Osteoblast (primary cell): ENCODE measurements around the gene OR52A1. TPM values are rescaled to one million over a fixed set of nuclear protein-coding genes. Genes with fewer than 3 reads are reported as not detected.
A peak's percentile ranks its signal among the peaks of the same experiment; 100 is the strongest.

ENCODE experiments used
- DNase-seq: peaks from one replicate; pipeline ENCODE4 v3.0.0; 2011; ENCODE audit warnings: low spot score, mixed read lengths; ENCODE audit not compliant: insufficient read length; ENCODE audit errors: missing footprints
- H2AFZ ChIP-seq: 2 replicates; pipeline ENCODE4 v1.6.0; 2011; ENCODE audit warnings: mild to moderate bottlenecking, low read length
- H3K27ac ChIP-seq: 2 replicates; pipeline ENCODE4 v1.5.1; 2011; ENCODE audit warnings: mild to moderate bottlenecking, low read depth, low read length, moderate library complexity
- H3K27me3 ChIP-seq: 2 replicates; pipeline ENCODE4 v1.6.0; 2012; ENCODE audit warnings: mild to moderate bottlenecking, control low read depth, inconsistent platforms, low read length, moderate library complexity; ENCODE audit not compliant: insufficient read depth
- H3K36me3 ChIP-seq: 2 replicates; pipeline ENCODE4 v1.5.1; 2011; ENCODE audit warnings: mild to moderate bottlenecking, low read length, control low read depth, moderate library complexity; ENCODE audit not compliant: insufficient read depth
- H3K4me1 ChIP-seq: 2 replicates; pipeline ENCODE4 v1.5.1; 2011; ENCODE audit warnings: mild to moderate bottlenecking, low read length, control low read depth, moderate library complexity; ENCODE audit not compliant: insufficient read depth
- H3K4me2 ChIP-seq: 2 replicates; pipeline ENCODE4 v1.6.0; 2011; ENCODE audit warnings: mild to moderate bottlenecking, low read length; ENCODE audit not compliant: insufficient read depth
- H3K4me3 ChIP-seq: fragments of 200-600 bp; sonication (generic); 3 replicates; pipeline ENCODE4 v1.5.1; 2012; ENCODE audit warnings: mild to moderate bottlenecking, low read length, inconsistent platforms; ENCODE audit not compliant: insufficient read depth
- H3K79me2 ChIP-seq: 2 replicates; pipeline ENCODE4 v1.6.0; 2012; ENCODE audit warnings: mild to moderate bottlenecking, low read length, control low read depth, inconsistent platforms; ENCODE audit not compliant: insufficient read depth
- H3K9me3 ChIP-seq: 2 replicates; pipeline ENCODE4 v1.5.1; 2011; ENCODE audit warnings: low read depth, low read length, control low read depth
- H4K20me1 ChIP-seq: 2 replicates; pipeline ENCODE4 v1.6.0; 2012; ENCODE audit warnings: mild to moderate bottlenecking, low read length, control low read depth; ENCODE audit not compliant: insufficient read depth
- CTCF ChIP-seq: IDR thresholded peaks from 2 replicates; pipeline ENCODE4 v1.5.1; 2011; ENCODE audit warnings: mild to moderate bottlenecking, low read depth, low read length, moderate library complexity; ENCODE audit errors: extremely low read depth
- total RNA-seq: library from RNA; depleted of rRNA; stranded (reverse); fragments of >200 nt; gene quantifications from 2 replicates; pipeline ENCODE4 v1.2.3, GENCODE V29; 2012

OR52A1 gene
- not detected in 2 replicates for total RNA-seq

DNA sequence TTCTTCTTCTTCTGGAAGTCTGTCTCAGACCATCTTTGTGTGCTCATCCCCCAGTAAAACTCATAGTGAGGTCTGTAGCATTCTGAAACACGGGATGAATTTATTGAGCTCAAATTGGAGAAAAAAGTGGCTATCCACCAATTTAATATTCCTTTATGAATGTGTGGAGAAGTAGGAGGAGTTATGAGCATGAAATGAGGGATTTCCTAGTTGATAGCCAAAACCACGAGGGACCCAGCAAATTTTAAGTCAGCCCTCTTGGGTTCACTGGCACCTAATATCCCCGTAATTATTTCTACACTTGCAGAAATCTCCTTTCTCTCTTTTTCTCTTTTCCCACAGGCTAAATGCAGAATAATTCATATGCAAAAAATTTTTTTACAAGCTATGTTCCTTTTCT, at the start of gene OR52A1:
Gene OR52A1, minus strand, starts transcription at position 101 of the 400 bp plus-strand sequence. CDS start 2,388 bp downstream, outside the sequence.
- Histone ChIP-seq H3K27me3 (no peaks in the 10 kb centered on the region), H3K36me3 (no peaks in the 10 kb centered on the region), H3K4me3 (no peak within 1 kb of the TSS), H3K9me3 (no peaks in the 10 kb centered on the region), H4K20me1 (no peaks in the 10 kb centered on the region), H3K79me2 (no peaks in the 10 kb centered on the region), H2AFZ (no peak within 1 kb of the TSS), H3K4me1 (no peaks in the 10 kb centered on the region), H3K4me2 (no peak within 1 kb of the TSS), H3K27ac (no peak within 1 kb of the TSS)
- DNase-seq: no peak
- TF ChIP-seq CTCF: no peak

- Histone ChIP-seq H3K36me3 (no peaks in the 10 kb centered on the region), H2AFZ (no peak overlapping the region), H3K4me2 (no peak overlapping the region), H3K79me2 (no peaks in the 10 kb centered on the region), H3K27ac (no peak overlapping the region), H3K4me3 (no peak overlapping the region), H3K9me3 (no peaks in the 10 kb centered on the region), H3K4me1 (no peaks in the 10 kb centered on the region), H3K27me3 (no peaks in the 10 kb centered on the region), H4K20me1 (no peaks in the 10 kb centered on the region)
- DNase-seq: no peak
- no peak for TF ChIP-seq CTCF
These were observed 48.8 kb upstream of the OR52A1 start for GRCh38 chr11:5203366-5203765.

DNA sequence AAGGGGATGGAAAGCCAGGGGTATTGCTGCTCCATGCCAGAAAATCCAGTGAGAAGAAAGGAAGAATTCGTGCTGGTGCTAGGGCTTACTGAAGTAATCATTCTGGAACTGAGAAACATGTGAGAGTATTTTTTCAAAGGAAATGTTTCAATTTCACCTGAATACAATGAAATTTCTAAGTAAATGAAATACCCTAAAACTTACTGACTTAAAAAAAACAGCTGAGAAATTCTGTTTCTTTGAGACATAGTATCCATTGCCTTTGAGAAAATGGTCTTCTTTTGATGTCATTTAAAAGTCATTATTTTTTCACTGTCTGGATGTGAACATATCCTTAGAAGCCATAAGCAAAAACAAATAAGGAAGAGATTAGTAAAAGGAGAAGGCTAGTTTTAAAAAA, 46.0 kb upstream of the OR52A1 start, which contains the start of gene OR51V1:
Gene OR51V1, minus strand, starts transcription at position 101 of the 400 bp plus-strand sequence. Its CDS starts 0 bp downstream, at position 101.
- H3K4me3 ChIP-seq: no peak within 1 kb of the TSS
- H3K4me2 ChIP-seq: no peak within 1 kb of the TSS
- TF ChIP-seq CTCF: no peak
- H3K27me3 ChIP-seq: no peaks in the 10 kb centered on the region
- DNase-seq: no peak
- no peaks in the 10 kb centered on the region for H3K36me3 ChIP-seq
- H4K20me1 ChIP-seq: no peaks in the 10 kb centered on the region
- H3K9me3 ChIP-seq: no peaks in the 10 kb centered on the region
- H2AFZ ChIP-seq: peak within 1 kb of the TSS; percentile 34
- peaks cover 2% of the 10 kb centered on the region for H3K4me1 ChIP-seq
- no peaks in the 10 kb centered on the region for H3K79me2 ChIP-seq
- H3K27ac ChIP-seq: no peak within 1 kb of the TSS

- H3K4me2 ChIP-seq: no peak overlapping the region
- no peaks in the 10 kb centered on the region for H3K36me3 ChIP-seq
- no peaks in the 10 kb centered on the region for H3K79me2 ChIP-seq
- H3K4me3 ChIP-seq: no peak overlapping the region
- no peaks in the 10 kb centered on the region for H3K9me3 ChIP-seq
- no peaks in the 10 kb centered on the region for H3K27me3 ChIP-seq
- TF ChIP-seq CTCF: no peak
- H3K27ac ChIP-seq: no peak overlapping the region
- DNase-seq: no peak
- H3K4me1 ChIP-seq: peaks cover 2% of the 10 kb centered on the region
- H2AFZ ChIP-seq: no peak overlapping the region
- H4K20me1 ChIP-seq: no peaks in the 10 kb centered on the region
These were observed 43.7 kb upstream of the OR52A1 start for GRCh38 chr11:5198285-5198684.
